Ramos (cell line): ENCODE results near the gene MAGEF1.

Experiments
- in situ Hi-C: fragments of 300-500 bp; cut with MboI; formaldehyde crosslinking; loops from one replicate; pipeline ENCODE4 v1.14.3; 2022; ENCODE audit warnings: low sequenced_read_pairs; ENCODE audit not compliant: unreplicated experiment

The MAGEF1 gene, protein sequence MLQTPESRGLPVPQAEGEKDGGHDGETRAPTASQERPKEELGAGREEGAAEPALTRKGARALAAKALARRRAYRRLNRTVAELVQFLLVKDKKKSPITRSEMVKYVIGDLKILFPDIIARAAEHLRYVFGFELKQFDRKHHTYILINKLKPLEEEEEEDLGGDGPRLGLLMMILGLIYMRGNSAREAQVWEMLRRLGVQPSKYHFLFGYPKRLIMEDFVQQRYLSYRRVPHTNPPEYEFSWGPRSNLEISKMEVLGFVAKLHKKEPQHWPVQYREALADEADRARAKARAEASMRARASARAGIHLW

DNA sequence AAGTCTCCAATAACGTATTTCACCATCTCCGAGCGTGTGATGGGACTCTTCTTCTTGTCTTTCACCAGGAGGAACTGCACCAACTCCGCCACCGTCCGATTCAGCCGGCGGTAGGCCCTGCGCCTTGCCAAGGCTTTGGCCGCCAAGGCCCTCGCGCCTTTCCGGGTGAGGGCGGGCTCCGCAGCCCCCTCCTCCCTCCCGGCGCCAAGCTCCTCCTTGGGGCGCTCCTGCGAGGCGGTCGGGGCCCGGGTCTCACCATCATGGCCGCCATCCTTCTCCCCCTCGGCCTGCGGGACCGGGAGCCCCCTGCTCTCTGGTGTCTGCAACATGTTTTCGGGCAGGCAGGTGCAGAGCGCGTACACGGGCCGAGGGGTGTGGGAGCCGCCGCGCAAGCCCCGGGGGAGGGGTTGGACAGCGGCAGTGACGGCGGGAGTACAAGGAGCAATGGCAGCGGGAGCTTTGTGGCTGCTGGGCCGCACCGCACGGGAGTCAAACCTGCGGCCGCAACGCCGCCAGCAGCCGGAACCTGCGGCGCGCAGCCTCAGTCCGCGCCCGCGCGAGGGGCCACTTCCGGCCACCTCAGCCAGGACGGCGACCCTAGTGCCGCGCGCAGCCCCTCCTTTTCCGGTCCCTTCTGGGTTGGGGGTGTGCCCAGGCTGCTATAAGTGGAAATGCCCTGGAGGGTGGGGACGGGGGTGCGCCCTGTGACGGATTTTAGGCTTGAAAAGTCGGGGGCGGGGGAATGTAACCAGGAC, at the start of gene MAGEF1:
Gene MAGEF1, minus strand, starts transcription at position 572 of the 755 bp plus-strand sequence. Its CDS starts 243 bp downstream, at position 329.
- in situ Hi-C loops, result no loop called here

DNA sequence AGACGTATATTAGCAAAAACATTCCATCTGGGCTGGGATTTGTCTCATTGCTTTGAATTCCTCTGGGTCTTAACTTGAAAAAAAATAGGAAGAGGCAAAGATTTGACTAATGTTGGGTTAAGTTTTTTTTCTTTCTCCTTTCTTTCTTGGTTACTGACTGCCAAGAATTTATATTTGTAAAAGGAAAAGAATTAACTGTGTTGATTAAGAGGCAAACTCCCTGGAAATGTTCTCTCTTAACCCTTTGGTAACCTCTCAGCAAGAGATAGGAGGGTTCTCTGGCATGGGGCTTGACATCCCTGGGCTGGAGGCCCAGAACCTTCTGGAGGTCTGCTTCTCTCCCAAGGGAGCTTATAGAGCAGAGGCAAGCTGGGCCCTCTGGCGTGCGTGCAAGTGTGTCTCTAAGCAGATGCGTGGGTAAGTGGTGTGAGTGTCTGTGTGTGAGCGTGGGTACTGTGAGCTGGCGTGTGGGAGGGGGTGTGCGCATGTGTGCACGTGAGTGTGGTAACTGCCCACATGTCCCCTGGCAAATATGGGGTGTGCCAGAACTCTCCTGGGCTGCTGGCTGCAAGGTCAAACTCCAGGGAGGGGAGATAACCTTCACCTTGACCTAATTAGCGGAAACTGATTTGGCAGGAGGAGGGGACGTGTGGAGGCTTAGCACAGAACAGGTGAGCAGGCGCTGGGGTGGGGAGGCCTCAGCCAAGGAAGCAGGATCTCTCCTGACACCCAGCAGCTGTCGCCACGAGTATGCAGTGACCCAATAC, 49.4 kb upstream of the MAGEF1 start:
- in situ Hi-C loops, result no loop called here

DNA sequence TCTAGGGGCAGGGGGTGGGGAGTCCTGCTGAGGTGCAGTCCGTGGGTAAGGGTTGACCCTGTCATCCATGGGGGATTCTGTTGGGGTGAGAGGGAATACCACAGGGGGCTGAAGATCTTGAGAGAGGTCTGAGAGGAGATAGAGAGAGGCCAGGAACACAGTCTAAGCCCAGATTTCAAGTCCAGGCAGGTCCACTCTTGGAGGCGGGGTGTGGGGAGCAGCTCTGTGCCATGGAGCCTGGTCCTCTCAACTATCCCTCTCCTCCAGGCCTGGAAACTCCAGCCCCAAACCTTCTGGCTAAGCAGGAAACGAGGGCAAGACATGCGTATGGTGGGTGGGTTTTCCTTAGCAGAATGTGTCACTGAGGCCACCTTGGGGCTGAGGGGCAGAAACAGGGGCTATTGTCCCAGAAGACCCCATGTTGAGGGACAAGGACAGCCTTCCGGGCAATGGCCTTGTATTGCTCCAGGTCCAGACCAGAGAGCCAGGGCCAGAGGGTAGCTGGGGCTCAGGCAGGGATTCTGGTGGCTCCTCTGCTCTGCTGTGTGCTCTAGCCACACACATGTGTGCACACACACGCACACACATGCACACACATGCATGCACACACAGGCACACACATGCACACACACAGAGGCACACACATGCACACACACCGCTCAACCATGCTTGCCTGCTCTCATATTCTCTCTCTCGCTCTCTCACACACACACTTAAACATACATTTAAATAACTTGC, 48.6 kb upstream of the MAGEF1 start:
- in situ Hi-C loops, result no loop called here

DNA sequence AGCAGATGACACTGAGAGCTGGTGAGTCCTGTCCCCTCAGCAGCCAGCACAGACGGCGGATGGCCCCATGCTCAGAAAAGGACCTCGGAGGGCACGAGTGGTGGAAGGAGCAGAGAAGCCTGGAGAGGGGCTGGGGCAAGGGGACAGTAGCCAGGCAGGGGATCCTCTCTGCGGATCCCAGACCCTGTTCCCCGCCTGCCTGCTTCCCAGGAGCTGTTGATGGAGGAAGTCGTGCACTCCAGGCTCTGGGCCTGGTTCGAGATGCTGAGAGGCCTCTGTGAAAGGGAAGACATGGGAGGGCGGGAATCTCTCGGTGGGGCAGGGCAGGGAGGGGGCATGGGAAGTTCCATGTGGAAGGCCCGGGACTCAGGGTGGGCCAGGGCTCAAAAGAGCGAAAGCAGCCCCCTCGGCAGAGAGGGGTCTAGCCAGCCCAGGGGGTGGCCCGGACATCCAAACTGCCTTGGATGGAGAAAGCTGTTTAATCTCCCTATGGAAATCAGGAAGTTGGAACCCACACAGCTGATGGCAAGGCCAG, 47.9 kb upstream of the MAGEF1 start:
- in situ Hi-C loops, result no loop called here

DNA sequence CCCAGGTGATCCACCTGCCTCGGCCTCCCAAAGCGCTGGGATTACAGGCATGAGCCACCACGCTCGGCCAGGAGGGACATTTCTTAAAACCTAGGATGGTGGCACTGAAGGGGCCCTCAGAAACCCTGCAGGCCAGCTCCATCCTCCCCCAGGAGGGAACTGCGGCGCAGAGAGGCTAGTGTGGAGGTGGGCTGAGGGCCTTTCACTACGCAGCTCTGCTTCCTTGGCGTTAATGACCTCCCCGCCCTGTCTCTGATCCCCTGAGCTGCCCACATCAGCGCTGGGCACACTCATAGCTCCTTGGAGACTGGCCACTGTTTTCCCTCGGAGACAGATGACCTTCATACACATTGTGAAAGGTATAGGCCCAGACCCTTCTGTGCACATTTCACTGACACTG, 46.2 kb upstream of the MAGEF1 start:
- in situ Hi-C loops, result no loop called here

DNA sequence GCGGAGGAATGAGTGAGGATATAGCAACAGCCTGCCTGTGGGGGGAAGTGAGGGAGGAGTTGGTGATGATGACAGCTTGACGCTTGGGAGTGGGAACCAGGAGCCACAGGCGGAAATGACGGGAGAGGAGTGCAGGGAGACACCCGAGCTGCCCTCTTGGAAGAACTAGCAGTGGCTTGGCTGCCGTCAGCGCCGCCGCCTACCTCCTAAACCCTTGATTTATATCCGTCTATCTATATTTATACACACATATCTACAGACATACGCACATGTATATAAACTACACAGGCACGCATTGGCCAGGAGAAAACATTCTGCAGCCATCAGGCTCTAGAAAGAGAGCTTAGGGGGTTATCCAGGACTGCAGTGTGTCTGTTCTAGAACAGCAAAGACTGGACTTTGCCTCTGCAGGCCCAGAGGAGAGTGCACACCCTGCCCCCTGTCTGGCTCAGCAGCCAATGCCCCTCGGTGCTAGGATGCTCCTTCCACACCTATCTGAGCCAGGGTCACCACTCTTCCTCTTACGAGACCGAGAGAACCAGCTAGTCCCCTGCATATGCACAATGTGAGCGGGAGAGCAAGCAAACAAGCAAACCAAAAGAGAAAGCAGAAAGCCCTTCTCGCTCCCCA, 45.3 kb upstream of the MAGEF1 start:
- in situ Hi-C loops, result no loop called here

DNA sequence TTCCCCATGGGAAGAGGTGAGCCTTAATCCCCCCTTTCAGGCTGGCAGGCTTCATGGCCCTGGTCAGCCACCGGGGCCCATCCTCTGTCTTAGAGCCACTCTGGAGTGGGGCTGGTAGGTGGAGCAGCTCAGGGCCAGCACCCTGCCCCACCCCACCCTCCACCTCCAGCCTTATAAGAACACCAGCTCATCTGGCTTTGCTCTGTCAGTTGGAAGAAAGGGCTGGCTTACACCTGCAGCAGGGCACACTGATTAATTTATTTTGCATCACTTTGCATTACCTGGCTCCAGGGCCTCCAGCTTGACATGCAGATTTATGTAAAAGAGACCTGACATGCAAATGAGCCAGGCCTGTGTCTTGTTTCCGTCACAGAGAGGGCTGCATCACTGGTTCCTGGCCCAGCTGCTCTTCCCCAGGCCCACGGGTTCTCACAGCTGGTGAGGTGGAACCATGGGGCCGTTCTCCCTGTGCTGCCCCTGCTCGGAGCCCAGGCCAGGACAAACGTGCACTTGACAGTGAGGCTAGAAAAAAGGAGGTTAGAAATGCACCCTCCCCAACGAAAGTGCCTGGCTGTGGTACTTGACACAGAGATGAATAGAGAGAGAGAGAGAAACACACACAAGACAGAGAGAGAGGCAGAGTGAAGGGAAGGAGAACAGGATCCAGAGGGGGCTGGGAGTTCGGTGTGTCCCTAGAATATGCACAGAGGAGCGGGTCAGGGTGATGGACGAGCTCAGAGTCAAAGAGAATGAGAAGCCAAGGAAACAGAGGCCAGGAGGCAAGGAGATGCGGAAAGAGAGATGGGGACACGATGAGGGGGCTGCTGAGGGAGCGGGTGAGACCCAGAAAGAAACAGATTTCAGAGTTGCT, 44.5 kb upstream of the MAGEF1 start:
- in situ Hi-C loops, result no loop called here

DNA sequence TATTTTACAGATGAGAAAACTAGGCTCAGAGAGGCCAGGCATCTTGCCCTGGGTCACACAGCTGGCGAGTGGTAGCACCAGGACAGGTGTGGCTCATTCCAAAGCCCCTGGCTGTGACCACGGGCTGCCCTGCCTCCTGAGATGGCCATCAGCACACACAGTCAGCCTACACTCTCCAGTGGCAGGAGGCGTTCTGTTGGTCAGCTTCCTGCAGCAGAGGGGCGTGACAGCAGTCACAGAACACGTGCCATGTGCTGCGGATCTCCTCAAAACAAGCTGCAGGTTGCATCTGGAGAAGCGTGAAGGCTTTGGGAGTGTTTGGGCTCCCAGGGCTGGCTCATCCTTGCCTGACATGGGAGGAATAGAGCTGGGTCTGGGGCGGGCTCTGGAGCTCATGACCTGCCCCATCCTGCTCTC, 43.5 kb upstream of the MAGEF1 start:
- in situ Hi-C loops, result no loop called here

DNA sequence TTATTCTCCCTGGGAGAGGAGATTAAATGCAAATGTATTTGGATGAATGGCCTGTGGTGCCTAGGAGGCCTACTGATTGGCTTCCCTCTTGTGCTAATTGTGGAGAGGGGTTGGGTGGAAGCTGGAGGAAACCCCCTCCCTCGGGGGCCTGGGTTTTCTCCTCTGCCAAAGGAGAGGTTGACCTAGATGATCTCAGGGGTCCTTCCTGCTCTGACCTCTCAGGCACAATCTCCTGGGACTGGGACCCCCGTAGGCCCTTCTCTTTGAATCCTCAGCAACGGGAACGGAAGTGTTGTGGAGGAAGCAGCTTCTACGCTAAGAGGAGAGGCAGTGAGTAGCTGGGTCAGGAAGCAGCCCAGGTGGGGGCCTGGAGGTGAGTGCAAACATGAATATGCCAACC, 40.5 kb upstream of the MAGEF1 start:
- in situ Hi-C loops, result no loop called here

DNA sequence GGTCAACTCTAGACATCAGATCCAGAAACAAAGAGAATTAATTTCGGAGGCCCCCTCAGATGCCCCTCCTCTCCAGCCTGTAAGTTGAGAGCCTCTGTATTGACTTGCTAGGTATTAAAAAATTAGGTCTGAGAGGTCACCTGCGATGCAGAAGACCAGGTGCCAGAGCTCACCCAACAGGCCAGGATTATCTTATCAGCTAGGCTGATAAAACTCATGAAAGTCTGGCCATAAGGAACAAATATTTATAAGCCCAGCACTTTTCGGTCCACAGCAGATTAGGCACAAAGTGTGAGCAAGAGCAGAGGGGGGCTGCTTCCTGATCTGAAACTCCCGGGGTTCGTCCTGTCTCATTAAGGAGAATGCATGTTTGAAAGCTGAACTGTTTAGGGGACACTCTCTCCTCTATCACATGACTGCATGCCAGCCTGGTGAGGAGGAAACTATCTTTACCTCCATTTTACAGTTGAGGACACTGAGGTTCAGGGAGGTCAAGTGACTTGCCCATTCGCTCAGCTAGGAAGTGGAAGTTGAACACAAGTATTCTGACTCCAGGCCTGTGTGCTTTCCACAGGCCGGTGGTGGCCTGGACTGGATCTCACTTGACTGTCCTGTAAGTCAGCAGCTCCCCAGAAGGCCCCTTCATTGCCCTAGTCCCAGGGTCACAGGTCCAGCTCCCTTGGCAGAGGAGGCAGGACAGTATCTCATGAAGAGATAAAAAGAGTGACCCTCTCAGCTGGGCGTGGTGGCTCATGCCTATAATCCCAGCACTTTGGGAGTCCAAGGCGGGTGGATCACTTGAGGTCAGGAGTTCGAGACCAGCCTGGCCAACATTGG, 39.6 kb upstream of the MAGEF1 start:
- in situ Hi-C loops, result no loop called here

DNA sequence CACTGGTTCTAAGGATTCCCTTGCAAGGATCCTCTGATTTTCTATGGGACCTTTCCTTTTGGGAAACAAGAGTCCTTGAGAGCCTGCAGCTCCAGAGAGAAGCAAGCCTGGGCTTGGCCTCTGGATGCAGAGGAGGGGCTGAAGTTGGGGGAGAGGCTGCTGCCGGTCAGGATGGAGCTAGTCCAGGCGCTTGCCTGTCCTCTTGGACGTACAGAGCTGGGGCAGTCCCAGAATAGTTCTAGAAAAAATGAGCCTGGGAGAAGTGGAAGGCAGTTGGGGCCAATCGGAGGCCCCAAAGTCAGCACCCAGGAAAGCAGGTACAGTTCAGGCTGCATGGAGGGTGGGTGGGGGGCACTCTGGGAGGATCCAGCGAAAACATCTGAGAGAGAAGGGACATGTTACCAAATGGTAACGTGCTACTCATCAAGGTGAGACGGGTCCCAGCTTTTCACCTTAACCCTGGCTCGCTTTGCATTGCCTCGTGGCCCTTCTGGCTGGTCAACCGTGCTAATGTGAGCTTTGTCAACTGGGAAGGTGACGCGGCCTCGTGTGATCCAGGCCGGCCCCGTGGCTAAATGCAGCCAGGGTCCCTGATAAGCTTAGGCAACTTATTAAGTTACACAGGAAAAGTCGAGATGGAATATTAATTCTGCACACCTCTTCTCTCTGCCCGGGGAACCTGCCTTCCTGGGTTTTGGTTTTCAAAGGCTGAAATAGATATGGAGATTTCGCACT, 38.7 kb upstream of the MAGEF1 start:
- in situ Hi-C loops, result no loop called here

DNA sequence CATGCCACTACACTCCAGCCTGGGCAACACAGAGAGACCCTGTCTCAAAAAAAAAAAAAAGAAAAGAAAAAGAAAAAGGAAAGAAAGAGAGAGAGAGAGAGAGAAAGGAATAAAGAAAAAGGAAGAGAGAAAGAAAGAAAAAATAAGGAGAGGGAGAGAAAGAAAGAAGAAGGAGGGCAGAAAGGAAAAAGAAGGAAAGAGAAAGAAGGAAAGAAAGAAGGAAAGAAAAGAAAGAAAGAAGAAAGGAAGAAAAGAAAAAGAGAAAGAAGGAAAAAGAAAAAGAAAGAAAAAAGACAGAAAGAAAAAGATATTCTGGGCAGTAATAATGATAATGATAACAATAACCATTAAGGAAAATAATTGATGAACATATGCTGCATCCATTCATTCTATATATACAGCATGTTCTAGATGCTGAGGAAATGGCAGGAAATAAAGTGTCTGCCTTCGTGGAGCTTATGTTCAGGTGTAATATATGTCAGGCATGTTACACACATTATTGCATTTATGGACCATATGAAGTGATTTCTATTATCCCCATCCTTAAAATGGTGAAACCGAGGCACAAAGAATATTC, 37.4 kb upstream of the MAGEF1 start:
- in situ Hi-C loops, result no loop called here

DNA sequence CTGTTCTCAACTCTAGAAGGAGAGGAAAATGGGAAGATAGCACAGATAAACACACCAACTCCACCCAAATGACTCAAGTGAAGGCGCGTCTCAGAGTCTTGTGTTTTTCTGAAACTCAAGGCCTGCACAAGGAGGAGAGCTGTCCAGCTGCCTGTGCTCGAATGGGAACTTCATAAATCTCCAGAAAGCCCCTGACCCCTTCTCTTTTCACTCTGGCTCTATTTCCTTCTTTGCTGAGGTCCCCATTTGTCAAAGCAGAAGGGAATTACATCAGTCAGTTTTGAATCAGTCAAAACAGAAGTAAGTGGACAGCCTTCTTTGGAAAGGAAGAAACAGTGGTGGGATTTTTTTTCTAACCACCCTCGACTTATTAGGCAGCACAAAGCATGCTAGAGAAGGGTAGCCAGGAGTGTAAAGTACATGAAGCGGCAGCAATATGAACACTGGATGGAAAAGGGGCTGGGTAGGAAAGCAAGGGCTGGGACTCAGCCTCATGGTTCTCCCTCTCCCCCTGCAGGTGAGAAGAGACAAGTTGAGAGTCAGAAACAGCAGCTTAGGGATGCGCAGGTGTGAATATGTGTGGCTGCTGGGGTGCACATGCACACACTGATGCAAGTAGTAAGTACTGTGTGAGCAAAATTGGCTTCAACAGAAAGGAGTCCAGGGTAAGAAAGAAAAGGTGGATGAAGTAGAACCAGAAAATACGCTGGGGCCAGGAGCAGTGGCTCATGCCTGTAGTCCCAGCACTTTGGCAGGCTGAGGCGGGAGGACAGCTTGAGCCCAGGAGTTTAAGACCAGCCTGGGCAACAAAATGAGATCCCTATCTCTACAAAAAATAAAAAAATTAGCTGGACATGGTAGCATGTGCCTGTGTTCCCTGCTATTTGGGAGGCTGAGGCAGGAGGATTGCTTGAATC, 36.6 kb upstream of the MAGEF1 start:
- in situ Hi-C loops, result no loop called here

DNA sequence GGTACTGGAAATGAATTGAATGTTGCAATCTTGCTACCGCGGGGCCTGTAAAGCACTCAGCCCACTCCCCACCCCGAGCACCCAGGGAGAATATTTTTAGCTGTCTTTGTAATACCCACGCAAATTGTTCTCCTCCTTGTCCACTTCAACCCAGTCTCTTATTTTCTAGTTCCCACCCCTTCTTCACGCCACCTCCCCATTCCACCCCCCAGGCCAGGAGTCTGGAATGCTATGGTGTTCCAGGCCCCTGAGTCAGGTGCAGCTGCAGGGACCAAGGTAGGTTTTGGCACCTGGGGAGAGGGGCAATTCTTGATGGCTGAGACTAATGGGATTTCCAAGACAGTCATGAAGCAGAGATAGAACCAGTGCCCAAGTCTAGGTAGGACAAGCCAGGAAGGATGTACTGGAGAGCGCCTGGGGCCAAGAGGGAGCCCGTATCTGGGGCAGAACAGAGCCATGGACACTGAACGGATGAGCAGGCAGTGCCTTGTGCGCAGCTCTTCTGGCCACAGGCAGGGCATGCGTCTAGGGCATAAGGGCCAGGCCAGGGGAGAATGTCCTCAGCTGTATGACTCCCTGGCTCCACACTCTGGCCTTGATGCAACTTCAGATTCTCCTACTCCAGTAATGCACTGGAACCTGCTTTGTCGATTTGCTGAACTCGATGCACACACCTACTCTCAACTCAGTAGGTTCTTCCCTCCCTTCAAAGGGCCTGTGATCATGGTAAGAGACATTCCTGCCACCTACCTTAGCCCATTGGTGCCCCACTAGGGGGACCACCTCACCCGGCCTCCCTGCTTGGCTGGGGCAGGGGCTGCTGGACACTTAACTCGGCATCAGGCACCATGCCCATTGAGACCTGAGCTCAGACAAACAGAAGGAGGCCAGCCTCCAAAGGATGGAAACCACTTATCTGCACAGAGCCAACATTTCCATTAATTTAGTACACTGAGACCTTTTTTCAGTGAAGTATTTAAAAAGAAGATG, 34.6 kb upstream of the MAGEF1 start:
- in situ Hi-C loops, result no loop called here

DNA sequence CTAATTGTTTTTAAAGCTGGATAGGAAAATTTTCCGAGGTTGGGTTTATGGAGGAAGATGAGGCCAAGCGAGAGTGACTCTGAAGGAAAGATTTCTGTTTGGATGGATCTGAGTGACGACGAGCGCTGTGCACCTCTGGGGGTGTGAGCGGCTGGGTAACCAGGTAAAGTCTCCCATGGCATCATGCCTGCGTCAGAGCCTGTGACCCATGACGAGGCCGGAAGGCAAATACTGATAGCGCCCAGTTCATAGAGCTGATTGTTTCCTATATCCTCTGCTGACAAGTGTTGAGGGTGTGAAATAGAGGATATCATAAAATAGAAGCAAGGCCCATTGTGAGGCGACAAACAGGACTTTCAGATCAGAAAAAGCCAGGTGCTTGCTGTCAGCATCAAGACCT, 33.7 kb upstream of the MAGEF1 start:
- in situ Hi-C loops, result no loop called here
